Large intestine (tissue), 3 donors: Measurements from ENCODE around the gene CPEB4. TPM values are rescaled to one million over a fixed set of nuclear protein-coding genes. Genes with fewer than 3 reads are reported as not detected.

ENCODE experiments used
- DNase-seq, 2 donors: peaks; one replicate each; pipeline versions ENCODE4 v3.0.0 to v3.0.0-alpha.2; 2013
- H3K27ac ChIP-seq: one replicate; pipeline ENCODE4 v1.5.1; 2013; ENCODE audit warnings: low read length
- H3K27me3 ChIP-seq: 2 replicates; pipeline ENCODE4 v1.6.1; 2013; ENCODE audit warnings: low read length; ENCODE audit not compliant: control insufficient read depth, insufficient read depth
- H3K36me3 ChIP-seq: 2 replicates; pipeline ENCODE4 v1.6.1; 2013; ENCODE audit warnings: low read length; ENCODE audit not compliant: control insufficient read depth, insufficient read depth
- H3K4me1 ChIP-seq: one replicate; pipeline ENCODE4 v1.6.1; 2013; ENCODE audit warnings: low read length; ENCODE audit not compliant: control insufficient read depth, insufficient read depth
- H3K4me3 ChIP-seq: one replicate; pipeline ENCODE4 v1.5.1; 2013; ENCODE audit warnings: low read length
- H3K9me3 ChIP-seq: one replicate; pipeline ENCODE4 v1.6.1; 2013; ENCODE audit warnings: mild to moderate bottlenecking, low read depth, low read length, moderate library complexity; ENCODE audit not compliant: control insufficient read depth
- WGBS: methylation state at CpG from one replicate; pipeline ENCODE4 v1.1.5; 2013; ENCODE audit warnings: low lambda C conversion rate; ENCODE audit not compliant: insufficient coverage; 5-methylcytosine and 5-hydroxymethylcytosine counted together
- polyA plus RNA-seq: library from polyadenylated mRNA; unstranded; fragments of 120-200 nt; gene quantifications from one replicate; pipeline ENCODE4 v1.2.1, GENCODE V29; 2013

The CPEB4 gene
- polyA plus RNA-seq, 1 donor: 46.6 TPM

DNA sequence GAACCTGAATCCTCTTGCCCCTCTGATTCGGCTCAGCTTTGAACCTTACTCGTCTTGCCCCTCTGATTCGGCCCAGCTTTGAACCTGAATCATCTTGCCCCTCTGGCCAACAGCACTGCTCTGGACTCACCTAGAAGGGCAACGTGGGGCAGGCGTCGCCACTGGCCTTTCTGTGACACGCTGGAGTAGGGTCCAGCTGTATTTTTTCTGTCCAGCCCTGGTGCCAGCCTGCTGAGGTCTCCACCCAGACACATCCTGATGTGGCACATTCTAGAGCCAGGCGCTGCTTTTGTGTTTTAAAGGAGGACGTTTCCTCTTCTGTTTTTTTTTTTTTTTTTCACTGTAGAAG is 15.2 kb upstream of the CPEB4 start:
- no peak overlapping the region for H3K4me3 ChIP-seq
- WGBS: no CpG with 5 or more reads among the region's 9 CpGs
- no peaks in the 10 kb centered on the region for H3K36me3 ChIP-seq
- no peaks in the 10 kb centered on the region for H3K27me3 ChIP-seq
- H3K27ac ChIP-seq: peak overlapping the region; percentile 80
- no peak for DNase-seq
- peaks cover 10% of the 10 kb centered on the region for H3K4me1 ChIP-seq
- H3K9me3 ChIP-seq: no peaks in the 10 kb centered on the region

DNA sequence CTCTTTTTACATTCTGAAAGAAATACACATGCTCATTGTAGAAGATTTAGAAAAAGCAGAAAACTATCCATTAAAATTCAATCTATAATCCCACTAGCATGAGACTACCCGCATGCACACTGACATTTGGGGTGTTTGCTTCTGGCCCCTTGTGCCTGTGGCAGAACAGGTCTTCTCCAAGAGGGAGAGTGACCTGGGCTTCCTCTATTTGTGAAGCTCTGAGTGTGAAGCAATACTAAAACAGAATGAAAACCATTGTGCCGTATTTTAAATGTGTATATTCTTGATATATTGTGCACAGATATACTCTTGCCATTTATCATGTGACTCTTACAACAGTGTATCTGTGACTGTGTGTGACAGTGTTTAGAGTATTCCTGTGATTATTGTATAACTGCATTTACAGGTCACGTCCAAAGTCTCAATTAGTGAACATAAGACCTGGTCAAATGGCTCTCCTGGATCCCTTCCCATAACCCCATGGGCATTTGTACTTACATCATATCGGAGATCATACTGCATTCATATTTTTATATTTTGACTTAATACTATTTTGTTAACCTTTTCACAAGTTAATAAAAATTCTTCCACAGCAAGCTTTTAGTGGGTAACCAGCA is 14.7 kb upstream of the CPEB4 start:
- no peaks in the 10 kb centered on the region for H3K36me3 ChIP-seq
- no peaks in the 10 kb centered on the region for H3K27me3 ChIP-seq
- 100% methylated on average over 1 of the region's 4 CpGs for WGBS
- peaks cover 10% of the 10 kb centered on the region for H3K4me1 ChIP-seq
- H3K27ac ChIP-seq: peak overlapping the region; percentile 80
- no peaks in the 10 kb centered on the region for H3K9me3 ChIP-seq
- peak; percentile 44 to 81 for DNase-seq
- H3K4me3 ChIP-seq: no peak overlapping the region

DNA sequence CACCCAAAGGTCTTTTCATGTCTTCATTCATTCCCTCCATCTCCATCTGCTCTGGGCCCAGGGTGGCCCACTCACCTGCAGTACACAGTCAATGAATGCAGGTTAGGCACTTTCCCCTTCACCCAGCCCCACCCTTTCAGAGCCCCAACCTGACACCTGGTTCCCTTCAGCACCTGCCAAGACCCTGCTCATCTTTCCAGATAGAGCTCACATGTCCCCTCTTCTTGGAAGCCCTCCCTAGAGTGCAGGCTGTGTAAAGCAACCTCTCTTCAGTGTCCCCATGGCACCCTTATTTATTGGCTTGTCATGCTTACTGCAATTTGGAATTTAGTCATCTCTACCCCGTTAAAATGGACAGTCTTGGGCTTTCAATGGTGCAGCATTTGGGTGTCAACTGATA is 13.0 kb upstream of the CPEB4 start:
- no CpG with 5 or more reads among the region's 1 CpG for WGBS

DNA sequence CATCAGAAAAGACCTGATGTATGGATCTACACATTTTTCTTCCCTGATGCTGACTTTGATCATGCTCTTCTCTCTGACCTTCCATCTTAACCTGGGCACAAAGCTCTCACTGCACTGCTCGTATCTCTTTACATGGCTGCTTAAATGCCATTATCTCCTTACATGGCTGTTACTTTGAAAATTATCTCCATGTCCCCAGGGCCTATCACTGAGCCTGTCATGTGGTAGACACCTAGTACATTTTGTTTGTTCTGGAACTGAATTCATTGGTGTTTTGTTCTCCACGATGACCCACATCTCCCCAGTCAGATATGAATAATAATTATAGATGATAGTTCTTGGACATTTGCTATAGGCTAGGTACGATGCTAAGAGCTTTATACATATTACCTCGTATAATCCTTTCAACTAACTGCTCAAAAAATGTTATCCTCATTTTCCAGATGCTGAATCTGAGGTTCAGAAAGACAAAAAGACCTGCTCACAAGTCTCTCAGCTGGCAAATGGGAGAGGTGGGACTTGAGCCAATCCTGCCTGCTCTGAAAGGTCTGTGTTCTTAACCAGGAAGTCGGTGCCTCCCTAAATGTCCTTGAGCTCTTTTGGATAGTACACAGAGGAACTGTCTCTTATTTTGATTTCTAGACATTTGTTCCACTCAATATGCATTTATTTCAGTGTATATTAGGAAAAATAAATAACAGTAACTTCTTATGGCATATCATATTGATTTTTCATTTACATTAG is 9.8 kb upstream of the CPEB4 start:
- no peaks in the 10 kb centered on the region for H3K9me3 ChIP-seq
- no peak overlapping the region for H3K27ac ChIP-seq
- H3K4me1 ChIP-seq: peaks cover 2% of the 10 kb centered on the region
- no peaks in the 10 kb centered on the region for H3K36me3 ChIP-seq
- H3K27me3 ChIP-seq: no peaks in the 10 kb centered on the region
- DNase-seq: no peak
- WGBS: 60% methylated on average over 1 of the region's 5 CpGs
- no peak overlapping the region for H3K4me3 ChIP-seq

More for the DNA sequence above, 13.0 kb upstream of the CPEB4 start:
- Histone ChIP-seq H3K27me3 (no peaks in the 10 kb centered on the region), H3K27ac (no peak overlapping the region), H3K36me3 (no peaks in the 10 kb centered on the region), H3K4me3 (no peak overlapping the region), H3K9me3 (no peaks in the 10 kb centered on the region), H3K4me1 (peaks cover 10% of the 10 kb centered on the region)
- no peak for DNase-seq

DNA sequence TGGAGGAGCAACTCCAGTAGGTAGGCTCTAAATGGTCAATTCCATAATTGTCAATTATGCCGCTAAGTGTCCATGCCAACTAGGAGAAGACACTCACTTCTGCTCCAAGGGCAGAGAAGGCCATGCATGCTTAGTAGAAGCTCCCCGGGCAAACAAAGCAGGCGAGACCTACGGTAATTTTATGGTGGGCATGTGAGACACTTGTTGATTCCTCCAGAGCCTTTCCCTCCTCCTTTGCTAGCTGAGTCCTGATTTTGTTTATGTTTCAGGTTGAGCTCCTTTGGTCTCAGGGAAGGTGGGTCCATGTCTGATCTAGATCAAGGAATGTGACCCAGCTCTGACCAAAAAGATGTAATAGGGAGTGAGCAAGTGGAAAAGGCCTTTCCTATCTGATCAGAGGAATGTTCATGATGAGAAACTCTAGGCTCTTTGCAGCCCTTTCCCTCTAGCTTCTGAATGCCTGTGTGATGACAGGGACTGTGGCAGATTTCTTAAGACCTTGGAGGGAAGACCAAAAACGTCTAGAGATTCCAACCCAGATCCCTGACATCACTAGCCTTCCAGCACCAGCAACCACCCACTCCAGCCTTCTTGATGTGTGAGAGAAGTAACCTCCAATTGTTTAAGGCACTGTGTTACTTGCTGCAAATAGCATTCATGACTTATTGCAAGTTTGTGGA is 7.7 kb upstream of the CPEB4 start:
- Histone ChIP-seq H3K4me1 (peaks cover 21% of the 10 kb centered on the region), H3K9me3 (no peaks in the 10 kb centered on the region), H3K36me3 (no peaks in the 10 kb centered on the region), H3K27ac (no peak overlapping the region), H3K4me3 (no peak overlapping the region), H3K27me3 (no peaks in the 10 kb centered on the region)
- no CpG with 5 or more reads among the region's 5 CpGs for WGBS
- no peak for DNase-seq

DNA sequence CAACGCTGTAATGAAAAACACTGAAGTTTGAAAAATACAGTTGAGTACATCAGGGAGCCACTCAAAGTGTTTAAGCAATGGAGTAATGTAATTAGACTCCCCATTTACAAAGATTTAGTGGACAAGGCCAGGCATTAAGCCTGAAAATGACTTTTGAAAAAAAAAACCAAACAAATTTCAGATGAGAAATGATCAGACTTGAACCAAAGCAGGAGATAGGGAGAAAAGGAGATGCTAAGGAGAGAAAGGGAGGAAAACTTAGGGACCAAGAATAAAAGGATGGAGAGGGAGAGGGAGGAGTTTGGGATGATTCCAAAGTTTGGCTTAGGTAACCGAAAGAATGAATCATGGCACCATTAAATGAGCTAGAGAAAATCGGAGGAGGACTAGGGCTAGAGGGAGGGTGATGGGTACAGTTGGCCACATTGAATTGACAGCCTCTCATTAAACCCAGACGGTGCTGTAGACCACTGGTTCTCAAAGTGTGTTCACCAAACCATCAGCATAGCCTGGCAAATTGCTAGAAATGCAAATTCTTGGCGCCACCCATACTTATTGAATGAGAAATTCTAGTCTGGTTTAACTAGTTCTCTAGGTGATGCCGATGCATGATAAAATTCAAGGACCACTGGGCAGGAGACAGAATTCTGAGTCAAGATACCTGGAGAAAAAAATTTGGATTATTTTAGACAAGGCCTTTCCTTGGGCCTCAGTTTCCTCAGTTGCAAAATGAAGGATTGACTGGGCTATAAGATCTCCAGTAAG is 6.2 kb upstream of the CPEB4 start:
- H3K4me1 ChIP-seq: peaks cover 31% of the 10 kb centered on the region
- no peak overlapping the region for H3K27ac ChIP-seq
- WGBS: 80% methylated on average over 1 of the region's 6 CpGs
- no peak overlapping the region for H3K4me3 ChIP-seq
- no peaks in the 10 kb centered on the region for H3K36me3 ChIP-seq
- no peaks in the 10 kb centered on the region for H3K9me3 ChIP-seq
- no peaks in the 10 kb centered on the region for H3K27me3 ChIP-seq
- no peak for DNase-seq

DNA sequence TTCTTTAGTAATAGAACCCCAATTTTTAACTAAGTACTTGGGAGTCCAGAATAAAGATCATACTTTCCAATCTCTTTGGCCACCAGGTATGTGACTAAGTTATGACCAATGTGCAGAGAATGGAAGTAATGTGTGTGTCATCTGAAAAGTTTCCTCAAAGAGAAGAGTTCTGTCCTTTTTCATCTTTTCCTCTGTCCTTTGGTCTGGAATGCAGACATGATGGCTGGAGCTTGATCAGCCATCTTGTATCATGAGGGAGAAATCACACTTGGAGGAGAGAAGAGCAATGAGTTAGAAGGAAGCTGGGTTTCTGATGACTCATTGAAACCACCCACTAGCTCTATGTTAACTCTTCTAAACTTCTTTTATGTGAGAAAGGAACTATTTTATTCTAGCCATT is 5.5 kb upstream of the CPEB4 start:
- no peaks in the 10 kb centered on the region for H3K36me3 ChIP-seq
- H3K4me3 ChIP-seq: no peak overlapping the region
- peaks cover 35% of the 10 kb centered on the region for H3K4me1 ChIP-seq
- H3K27ac ChIP-seq: no peak overlapping the region
- H3K9me3 ChIP-seq: no peaks in the 10 kb centered on the region
- DNase-seq: no peak
- no peaks in the 10 kb centered on the region for H3K27me3 ChIP-seq

DNA sequence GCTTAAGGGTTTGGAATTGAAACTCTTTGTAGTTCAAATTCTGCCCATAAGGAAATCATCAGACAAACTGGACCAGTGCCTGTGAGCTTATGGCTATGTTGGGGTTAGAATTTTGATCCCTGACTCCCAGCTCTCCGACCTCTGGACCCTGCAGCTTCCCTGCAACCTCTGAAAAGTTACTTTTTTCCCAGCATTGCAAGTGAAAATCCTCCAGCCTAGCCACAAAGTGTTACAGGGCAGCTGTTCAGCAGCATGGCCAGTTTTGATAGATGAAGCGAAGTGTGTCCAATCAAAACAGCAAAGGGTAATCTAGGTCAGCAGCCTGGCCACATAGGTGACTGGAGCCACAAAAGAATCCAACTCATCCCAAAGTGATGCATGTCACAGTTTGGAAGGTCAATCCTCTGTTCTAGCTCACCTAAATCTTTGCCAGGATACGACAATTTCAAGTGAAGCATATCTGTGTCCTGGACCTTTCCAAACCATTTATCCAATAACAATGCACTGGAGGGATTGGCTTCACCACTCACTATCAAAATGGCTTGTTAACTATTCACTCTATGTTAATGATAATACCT is 4.7 kb upstream of the CPEB4 start:
- no CpG with 5 or more reads among the region's 3 CpGs for WGBS
- peak in 1 of 2 donors; percentile 52 for DNase-seq
- H3K4me1 ChIP-seq: peaks cover 35% of the 10 kb centered on the region
- H3K36me3 ChIP-seq: no peaks in the 10 kb centered on the region
- no peaks in the 10 kb centered on the region for H3K27me3 ChIP-seq
- H3K4me3 ChIP-seq: no peak overlapping the region
- H3K9me3 ChIP-seq: no peaks in the 10 kb centered on the region
- H3K27ac ChIP-seq: peak overlapping the region; percentile 90

DNA sequence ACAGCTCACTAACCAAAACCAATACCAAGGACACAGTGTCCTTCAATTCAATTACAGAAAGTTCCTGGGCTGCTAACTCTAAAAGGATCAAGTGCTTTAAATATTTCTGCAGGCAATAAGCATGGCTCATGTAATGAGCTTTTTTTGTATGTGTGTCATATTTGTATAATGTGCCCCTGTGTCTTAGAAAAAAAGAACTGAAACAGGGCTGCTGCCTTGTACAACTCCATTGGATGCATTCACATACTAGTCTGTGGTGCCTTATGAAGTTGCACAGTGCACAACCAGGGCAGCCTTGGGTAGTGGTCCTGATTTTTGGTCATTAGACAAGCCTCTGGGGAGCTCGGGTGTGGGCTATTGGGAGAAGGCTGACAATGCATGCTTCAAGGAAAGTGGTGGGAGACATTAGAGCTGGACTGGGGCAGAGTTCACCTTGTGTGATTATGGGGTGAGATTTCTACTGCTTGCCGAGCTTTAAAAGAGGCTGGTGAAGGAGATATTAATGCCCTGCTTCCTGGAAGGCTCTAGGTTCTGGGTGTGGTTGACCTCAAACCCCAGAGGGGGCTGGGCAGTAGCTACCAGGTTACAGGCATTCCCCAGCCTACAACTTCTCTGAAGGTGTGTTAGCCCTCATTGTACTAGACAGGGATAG is 3.6 kb upstream of the CPEB4 start:
- no CpG with 5 or more reads among the region's 2 CpGs for WGBS
- Histone ChIP-seq H3K4me3 (no peak overlapping the region), H3K36me3 (no peaks in the 10 kb centered on the region), H3K27ac (peak overlapping the region; percentile 90), H3K27me3 (no peaks in the 10 kb centered on the region), H3K9me3 (no peaks in the 10 kb centered on the region), H3K4me1 (peaks cover 36% of the 10 kb centered on the region)
- peak; percentile 70 to 89 for DNase-seq

DNA sequence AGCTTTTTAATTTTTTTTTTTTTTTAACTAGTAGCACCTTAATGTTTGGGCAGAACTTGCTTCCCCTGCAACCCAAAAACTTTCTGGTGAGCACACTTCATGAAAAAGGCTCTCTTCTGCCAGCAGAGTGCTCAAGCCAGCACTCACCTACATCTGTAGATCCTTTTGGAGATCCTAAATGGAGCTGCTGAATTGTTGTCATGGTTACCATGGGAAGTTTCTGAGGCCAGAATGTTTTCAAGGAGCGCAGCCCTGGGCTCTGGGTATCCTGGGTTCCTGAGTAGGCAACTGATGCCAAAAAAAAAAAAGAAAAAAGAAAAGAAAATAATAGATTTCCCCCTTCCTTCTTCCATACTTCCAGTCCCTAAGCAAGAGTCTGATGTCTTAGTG is 3.1 kb upstream of the CPEB4 start:
- no peak for DNase-seq
- Histone ChIP-seq H3K27me3 (no peaks in the 10 kb centered on the region), H3K4me1 (peaks cover 41% of the 10 kb centered on the region), H3K27ac (peak overlapping the region; percentile 90), H3K36me3 (peaks cover under 1% of the 10 kb centered on the region), H3K4me3 (no peak overlapping the region), H3K9me3 (no peaks in the 10 kb centered on the region)
- WGBS: no CpG with 5 or more reads among the region's 1 CpG
